ENCODE data around the gene LTBP4.

The LTBP4 gene

GRCh38 chr19:40607311-40608239 is 6.4 kb downstream of the LTBP4 start:
- Histone ChIP-seq H3K36me3 (ENCODE audit: control insufficient read depth in 4 of 4, insufficient read depth in 4 of 4, low read length in 3 of 4) (no peaks in the 10 kb centered on the region), H3K27ac (ENCODE audit: insufficient read depth in 1 of 2, low read depth in 1 of 2, low read length in 2 of 2, poor library complexity in 1 of 2, severe bottlenecking in 2 of 2) (no peak overlapping the region), H3K4me1 (ENCODE audit: control extremely low read depth in 1 of 4, control insufficient read depth in 4 of 4, insufficient read depth in 4 of 4, low read length in 3 of 4) (peaks cover 4 to 66% (median 57%) of the 10 kb centered on the region in 4 experiments), H3K9me3 (ENCODE audit: control extremely low read depth in 1 of 5, control insufficient read depth in 4 of 5, insufficient read depth in 2 of 5, low read depth in 1 of 5, low read length in 4 of 5) (no peaks in the 10 kb centered on the region), H3K4me3 (ENCODE audit: control insufficient read depth in 1 of 7, extremely low read depth in 1 of 7, insufficient read depth in 4 of 7, low read depth in 2 of 7, low read length in 6 of 7) (no peak overlapping the region), H3K27me3 (replicated peaks in 2 of 5; ENCODE audit: control insufficient read depth in 4 of 5, insufficient read depth in 5 of 5, low read length in 4 of 5) (peaks cover 0 to 18% (median 7%) of the 10 kb centered on the region in 5 experiments)
- 88% methylated on average over 28 of the region's 31 CpGs for WGBS (ENCODE audit: insufficient coverage)
- DNase-seq = no peak
- CTCF ChIA-PET = interaction anchor here (0.7 to 4.0 kb wide), 4 partner anchors 26 to 56 kb away, joined by 3 to 24 read pairs (median 4); no protein-coding TSS in a partner anchor
- POLR2A ChIA-PET = no interaction called here

GRCh38 chr19:40608240-40608621 is 7.1 kb downstream of the LTBP4 start:
- POLR2A ChIA-PET = interaction anchor here (0.7 kb wide), 1 partner anchor 945 kb away, joined by 4 read pairs; no protein-coding TSS in a partner anchor

GRCh38 chr19:40608957-40609356 is 7.8 kb downstream of the LTBP4 start:
- peak overlapping the region in 5 of 7 experiments; percentile 49 to 78 (median 69) for H3K4me3 ChIP-seq (ENCODE audit: control insufficient read depth in 1 of 7, extremely low read depth in 1 of 7, insufficient read depth in 4 of 7, low read depth in 2 of 7, low read length in 6 of 7)
- H3K4me1 ChIP-seq (ENCODE audit: control extremely low read depth in 1 of 4, control insufficient read depth in 4 of 4, insufficient read depth in 4 of 4, low read length in 3 of 4) = peaks cover 4 to 64% (median 48%) of the 10 kb centered on the region in 4 experiments
- ChIA-PET POLR2A (interaction anchor here (1.5 kb wide), 1 partner anchor 183 kb away, joined by 3 read pairs; the partner anchor contains the start of gene SERTAD1), CTCF (interaction anchor here (0.6 kb wide), 1 partner anchor 38 kb away, joined by 3 read pairs; no protein-coding TSS in a partner anchor)
- no peak overlapping the region for H3K27ac ChIP-seq (ENCODE audit: insufficient read depth in 1 of 2, low read depth in 1 of 2, low read length in 2 of 2, poor library complexity in 1 of 2, severe bottlenecking in 2 of 2)
- DNase-seq = no peak
- H3K36me3 ChIP-seq (ENCODE audit: control insufficient read depth in 4 of 4, insufficient read depth in 4 of 4, low read length in 3 of 4) = no peaks in the 10 kb centered on the region
- WGBS (ENCODE audit: insufficient coverage) = 71% methylated on average over 2 of the region's 4 CpGs
- H3K27me3 ChIP-seq (replicated peaks in 2 of 5; ENCODE audit: control insufficient read depth in 4 of 5, insufficient read depth in 5 of 5, low read length in 4 of 5) = peaks cover 0 to 18% (median 7%) of the 10 kb centered on the region in 5 experiments
- H3K9me3 ChIP-seq (ENCODE audit: control extremely low read depth in 1 of 5, control insufficient read depth in 4 of 5, insufficient read depth in 2 of 5, low read depth in 1 of 5, low read length in 4 of 5) = no peaks in the 10 kb centered on the region

More at GRCh38 chr19:40608240-40608621, 7.1 kb downstream of the LTBP4 start:
- Histone ChIP-seq H3K27ac (ENCODE audit: insufficient read depth in 1 of 2, low read depth in 1 of 2, low read length in 2 of 2, poor library complexity in 1 of 2, severe bottlenecking in 2 of 2) (no peak overlapping the region), H3K4me1 (ENCODE audit: control extremely low read depth in 1 of 4, control insufficient read depth in 4 of 4, insufficient read depth in 4 of 4, low read length in 3 of 4) (peaks cover 4 to 65% (median 52%) of the 10 kb centered on the region in 4 experiments), H3K27me3 (replicated peaks in 2 of 5; ENCODE audit: control insufficient read depth in 4 of 5, insufficient read depth in 5 of 5, low read length in 4 of 5) (peaks cover 0 to 18% (median 7%) of the 10 kb centered on the region in 5 experiments), H3K9me3 (ENCODE audit: control extremely low read depth in 1 of 5, control insufficient read depth in 4 of 5, insufficient read depth in 2 of 5, low read depth in 1 of 5, low read length in 4 of 5) (no peaks in the 10 kb centered on the region), H3K4me3 (ENCODE audit: control insufficient read depth in 1 of 7, extremely low read depth in 1 of 7, insufficient read depth in 4 of 7, low read depth in 2 of 7, low read length in 6 of 7) (no peak overlapping the region), H3K36me3 (ENCODE audit: control insufficient read depth in 4 of 4, insufficient read depth in 4 of 4, low read length in 3 of 4) (no peaks in the 10 kb centered on the region)
- CTCF ChIA-PET = interaction anchor here (0.7 to 4.0 kb wide), 3 partner anchors 26 to 37 kb away, joined by 3 to 24 read pairs (median 3); no protein-coding TSS in a partner anchor
- 98% methylated on average over 14 of the region's 14 CpGs for WGBS (ENCODE audit: insufficient coverage)
- no peak for DNase-seq

- Histone ChIP-seq H3K27me3 (replicated peaks in 2 of 5; ENCODE audit: control insufficient read depth in 4 of 5, insufficient read depth in 5 of 5, low read length in 4 of 5) (peaks cover 0 to 16% (median 7%) of the 10 kb centered on the region in 5 experiments), H3K36me3 (ENCODE audit: control insufficient read depth in 4 of 4, insufficient read depth in 4 of 4, low read length in 3 of 4) (no peaks in the 10 kb centered on the region), H3K4me1 (ENCODE audit: control extremely low read depth in 1 of 4, control insufficient read depth in 4 of 4, insufficient read depth in 4 of 4, low read length in 3 of 4) (peaks cover 4 to 64% (median 49%) of the 10 kb centered on the region in 4 experiments), H3K9me3 (ENCODE audit: control extremely low read depth in 1 of 5, control insufficient read depth in 4 of 5, insufficient read depth in 2 of 5, low read depth in 1 of 5, low read length in 4 of 5) (no peaks in the 10 kb centered on the region), H3K4me3 (ENCODE audit: control insufficient read depth in 1 of 7, extremely low read depth in 1 of 7, insufficient read depth in 4 of 7, low read depth in 2 of 7, low read length in 6 of 7) (peak overlapping the region; percentile 15 to 78 (median 65)), H3K27ac (ENCODE audit: insufficient read depth in 1 of 2, low read depth in 1 of 2, low read length in 2 of 2, poor library complexity in 1 of 2, severe bottlenecking in 2 of 2) (peak overlapping the region; percentile 15 to 68)
- POLR2A ChIA-PET = interaction anchor here (1.2 to 1.5 kb wide), 2 partner anchors 9 to 184 kb away, joined by 3 read pairs; partner anchors contain the start of gene SERTAD1
- under 1% methylated on average over 38 of the region's 50 CpGs for WGBS (ENCODE audit: insufficient coverage)
- DNase-seq = peak; percentile 82 to 91 (median 86)
- CTCF ChIA-PET = interaction anchor here (0.6 to 1.2 kb wide), 2 partner anchors 9 to 25 kb away, joined by 3 read pairs; partner anchors contain the start of gene LTBP4
Observed at GRCh38 chr19:40609561-40610395, 8.6 kb downstream of the LTBP4 start.

GRCh38 chr19:40610396-40611064 is 9.4 kb downstream of the LTBP4 start:
- H3K27me3 ChIP-seq (replicated peaks in 2 of 5; ENCODE audit: control insufficient read depth in 4 of 5, insufficient read depth in 5 of 5, low read length in 4 of 5) = peaks cover 0 to 12% (median 7%) of the 10 kb centered on the region in 5 experiments
- H3K36me3 ChIP-seq (ENCODE audit: control insufficient read depth in 4 of 4, insufficient read depth in 4 of 4, low read length in 3 of 4) = no peaks in the 10 kb centered on the region
- POLR2A ChIA-PET = interaction anchor here (1.2 to 1.5 kb wide), 2 partner anchors 10 to 185 kb away, joined by 3 read pairs; partner anchors contain the start of gene SERTAD1
- peaks cover 4 to 62% (median 43%) of the 10 kb centered on the region in 4 experiments for H3K4me1 ChIP-seq (ENCODE audit: control extremely low read depth in 1 of 4, control insufficient read depth in 4 of 4, insufficient read depth in 4 of 4, low read length in 3 of 4)
- peak; percentile 83 to 92 (median 89) for DNase-seq
- H3K9me3 ChIP-seq (ENCODE audit: control extremely low read depth in 1 of 5, control insufficient read depth in 4 of 5, insufficient read depth in 2 of 5, low read depth in 1 of 5, low read length in 4 of 5) = no peaks in the 10 kb centered on the region
- CTCF ChIA-PET = interaction anchor here (0.7 to 1.2 kb wide), 2 partner anchors 15 to 25 kb away, joined by 3 read pairs; no protein-coding TSS in a partner anchor
- 8% methylated on average over 27 of the region's 29 CpGs for WGBS (ENCODE audit: insufficient coverage)
- H3K27ac ChIP-seq (ENCODE audit: insufficient read depth in 1 of 2, low read depth in 1 of 2, low read length in 2 of 2, poor library complexity in 1 of 2, severe bottlenecking in 2 of 2) = peak overlapping the region; percentile 15 to 68
- H3K4me3 ChIP-seq (ENCODE audit: control insufficient read depth in 1 of 7, extremely low read depth in 1 of 7, insufficient read depth in 4 of 7, low read depth in 2 of 7, low read length in 6 of 7) = peak overlapping the region in 4 of 7 experiments; percentile 10 to 78 (median 69)

- peaks cover 0 to 12% (median 6%) of the 10 kb centered on the region in 5 experiments for H3K27me3 ChIP-seq (replicated peaks in 2 of 5; ENCODE audit: control insufficient read depth in 4 of 5, insufficient read depth in 5 of 5, low read length in 4 of 5)
- H3K27ac ChIP-seq (ENCODE audit: insufficient read depth in 1 of 2, low read depth in 1 of 2, low read length in 2 of 2, poor library complexity in 1 of 2, severe bottlenecking in 2 of 2) = no peak overlapping the region
- H3K4me1 ChIP-seq (ENCODE audit: control extremely low read depth in 1 of 4, control insufficient read depth in 4 of 4, insufficient read depth in 4 of 4, low read length in 3 of 4) = peaks cover 4 to 56% (median 38%) of the 10 kb centered on the region in 4 experiments
- no peak for DNase-seq
- no peaks in the 10 kb centered on the region for H3K9me3 ChIP-seq (ENCODE audit: control extremely low read depth in 1 of 5, control insufficient read depth in 4 of 5, insufficient read depth in 2 of 5, low read depth in 1 of 5, low read length in 4 of 5)
- POLR2A ChIA-PET = no interaction called here
- CTCF ChIA-PET = interaction anchor here (0.7 kb wide), 1 partner anchor 16 kb away, joined by 3 read pairs; no protein-coding TSS in a partner anchor
- 96% methylated on average over 11 of the region's 15 CpGs for WGBS (ENCODE audit: insufficient coverage)
- H3K4me3 ChIP-seq (ENCODE audit: control insufficient read depth in 1 of 7, extremely low read depth in 1 of 7, insufficient read depth in 4 of 7, low read depth in 2 of 7, low read length in 6 of 7) = no peak overlapping the region
- H3K36me3 ChIP-seq (ENCODE audit: control insufficient read depth in 4 of 4, insufficient read depth in 4 of 4, low read length in 3 of 4) = no peaks in the 10 kb centered on the region
Observed at GRCh38 chr19:40611096-40611495, 9.9 kb downstream of the LTBP4 start.
